Stimulated activated CD8-positive, alpha-beta memory T cell treated with anti-CD3 and anti-CD28 coated beads, Interleukin-4, amount 100 ng/mL, for 24 hours (primary cell): ENCODE measurements around the gene HAUS1.
"Not testable (repeated sequence)": the region's sequence is repeated elsewhere in the genome, so short reads cannot be mapped to it uniquely, and the experiment has no call there.

Source experiments
- DNase-seq: peaks from one replicate; pipeline ENCODE4 v3.0.0-alpha.2; 2020; ENCODE audit warnings: low read depth

Gene HAUS1

DNA sequence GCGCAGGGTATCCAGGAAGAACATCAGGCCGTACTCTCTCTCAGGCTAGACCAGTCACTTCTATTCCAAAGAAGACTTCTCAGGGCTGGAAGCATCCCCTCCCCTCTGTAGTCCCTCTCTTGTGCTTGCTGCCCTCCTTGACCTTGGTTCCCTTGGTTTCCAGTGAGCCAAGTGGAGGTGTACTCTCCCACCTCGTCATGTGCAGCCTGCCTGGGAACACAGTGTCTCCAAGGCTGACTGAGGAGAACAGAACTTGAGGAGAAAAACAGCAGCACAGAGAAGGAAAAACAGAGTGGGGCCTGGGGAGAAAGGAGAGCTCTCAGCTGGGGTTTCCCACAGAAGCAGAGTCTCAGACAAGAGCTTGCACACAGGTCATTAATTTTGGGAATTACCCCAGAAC is 52.7 kb downstream of the HAUS1 start:
- no peak for DNase-seq

- no peak for DNase-seq
Measured at GRCh38 chr18:46158499-46158898, 54.3 kb downstream of the HAUS1 start.

DNA sequence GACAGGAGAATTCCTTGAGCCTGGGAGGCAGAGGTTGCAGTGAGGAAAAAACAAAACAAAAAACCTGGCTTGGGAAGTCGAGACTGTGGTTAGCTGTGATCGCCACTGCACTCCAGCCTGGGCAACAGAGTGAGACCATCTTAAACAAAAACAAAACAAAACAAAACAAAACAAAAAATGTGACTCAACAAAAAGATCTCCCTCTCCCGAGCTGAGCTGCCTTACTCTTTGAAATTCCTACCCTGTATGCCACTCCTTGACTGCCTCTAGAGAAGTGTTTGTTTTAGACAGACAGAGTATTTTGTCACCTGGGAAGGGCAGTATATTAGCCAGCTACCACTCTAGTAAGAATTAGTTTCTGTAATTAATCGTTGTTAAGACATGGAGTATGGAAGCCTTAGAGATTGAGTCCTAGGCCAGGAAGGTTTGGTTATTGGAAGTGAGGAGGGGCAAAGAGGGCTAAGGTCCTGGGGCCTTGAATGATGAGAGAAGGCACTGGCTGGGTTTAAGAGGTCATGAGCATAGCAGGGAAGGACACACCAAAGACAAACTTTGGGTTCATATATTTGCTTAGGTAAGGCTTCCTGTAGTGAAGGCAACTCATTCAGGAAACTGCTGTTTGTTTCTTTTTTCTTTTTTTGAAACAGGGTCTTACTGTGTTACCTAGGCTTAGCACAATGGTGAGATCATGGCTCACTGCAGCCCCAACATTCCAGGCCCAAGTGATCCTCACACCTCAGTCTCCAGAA is 56.0 kb downstream of the HAUS1 start:
- no peak for DNase-seq

GRCh38 chr18:46160840-46161239 is 56.7 kb downstream of the HAUS1 start:
- DNase-seq, result not testable (repeated sequence)

DNA sequence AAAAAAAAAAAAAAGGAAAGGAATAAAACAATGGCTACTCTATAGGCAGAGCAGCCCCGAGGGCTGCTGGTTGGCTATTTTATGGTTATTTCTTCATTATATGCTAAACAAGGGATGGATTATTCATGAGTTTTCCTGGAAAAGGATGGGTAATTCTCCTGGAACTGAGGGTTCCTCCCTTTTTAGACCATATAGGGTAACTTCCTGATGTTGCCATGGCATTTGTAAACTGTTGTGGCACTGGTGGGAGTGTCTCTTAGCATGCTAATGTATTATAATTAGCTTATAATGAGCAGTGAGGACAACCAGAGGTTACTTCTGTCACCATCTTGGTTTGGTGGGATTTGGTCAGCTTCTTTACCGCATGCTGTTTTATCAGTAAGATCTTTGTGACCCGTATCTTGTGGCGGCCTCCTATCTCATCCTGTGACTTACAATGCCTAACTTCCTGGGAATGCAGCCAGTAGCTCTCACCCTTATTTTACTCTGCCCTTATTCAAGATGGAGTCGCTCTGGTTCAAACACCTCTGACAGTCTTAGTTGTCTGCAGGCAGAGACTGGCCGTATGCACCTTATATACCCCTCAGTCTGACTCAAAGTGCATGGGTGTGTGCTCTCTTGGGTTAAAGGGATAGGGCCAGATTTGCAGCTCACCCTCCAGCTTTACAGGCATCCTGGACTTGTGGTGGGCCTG is 57.7 kb downstream of the HAUS1 start:
- DNase-seq, result no peak

DNA sequence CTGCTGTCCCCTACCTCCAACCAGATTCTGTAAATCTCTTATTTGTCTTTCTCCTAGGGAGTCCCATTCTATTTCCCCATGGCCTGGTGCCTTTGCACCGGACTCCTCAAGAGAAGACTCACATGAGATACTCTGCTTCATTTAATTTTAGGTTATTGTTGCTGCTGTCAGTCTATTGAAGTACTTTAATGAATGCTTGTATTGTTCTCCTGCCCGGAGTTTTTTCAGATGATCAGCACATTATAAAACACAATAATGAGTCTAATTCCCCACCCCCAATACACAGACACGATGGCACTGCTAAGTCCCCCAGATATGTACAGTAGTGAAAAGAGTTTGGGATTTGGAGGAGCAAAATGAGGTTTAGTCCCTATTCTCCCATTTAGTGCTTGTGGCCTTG is 58.9 kb downstream of the HAUS1 start:
- DNase-seq, result no peak

GRCh38 chr18:46163941-46164499 is 59.8 kb downstream of the HAUS1 start:
- DNase-seq, result no peak

DNA sequence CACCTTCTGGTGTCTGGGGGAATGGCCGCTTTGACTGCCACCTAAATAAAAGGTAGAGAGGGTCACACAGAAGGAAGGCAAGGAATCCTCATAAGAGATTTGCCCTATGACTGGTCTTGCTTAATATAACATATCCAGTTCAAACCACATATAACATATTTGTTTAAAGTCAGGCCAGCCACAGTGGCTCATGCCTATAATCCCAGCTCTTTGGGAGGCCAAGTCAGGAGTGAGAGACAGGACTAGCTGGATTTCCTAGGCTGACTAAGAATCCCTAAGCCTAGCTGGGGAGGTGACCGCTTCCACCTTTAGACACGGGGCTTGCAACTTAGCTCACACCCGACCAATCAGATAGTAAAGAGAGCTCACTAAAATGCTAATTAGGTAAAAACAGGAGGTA is 60.3 kb downstream of the HAUS1 start:
- not testable (repeated sequence) for DNase-seq

DNA sequence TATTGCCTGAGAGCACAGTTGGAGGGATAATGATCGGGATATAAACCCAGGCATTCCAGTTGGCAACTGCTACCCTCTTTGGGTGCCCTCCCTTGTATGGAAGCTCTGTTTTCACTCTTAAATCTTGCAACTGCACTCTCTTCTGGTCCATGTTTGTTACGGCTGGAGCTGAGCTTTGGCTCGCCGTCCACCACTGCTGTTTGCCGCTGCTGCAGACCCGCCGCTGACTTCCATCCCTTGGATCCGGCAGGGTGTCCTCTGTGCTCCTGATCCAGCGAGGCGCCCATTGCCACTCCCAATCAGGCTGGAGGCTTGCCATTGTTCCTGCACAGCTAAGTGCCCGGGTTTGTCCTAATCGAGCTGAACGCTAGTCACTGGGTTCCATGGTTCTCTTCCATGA is 60.7 kb downstream of the HAUS1 start:
- no peak for DNase-seq

- DNase-seq, result no peak
Measured at GRCh38 chr18:46166261-46166970, 62.2 kb downstream of the HAUS1 start.

DNA sequence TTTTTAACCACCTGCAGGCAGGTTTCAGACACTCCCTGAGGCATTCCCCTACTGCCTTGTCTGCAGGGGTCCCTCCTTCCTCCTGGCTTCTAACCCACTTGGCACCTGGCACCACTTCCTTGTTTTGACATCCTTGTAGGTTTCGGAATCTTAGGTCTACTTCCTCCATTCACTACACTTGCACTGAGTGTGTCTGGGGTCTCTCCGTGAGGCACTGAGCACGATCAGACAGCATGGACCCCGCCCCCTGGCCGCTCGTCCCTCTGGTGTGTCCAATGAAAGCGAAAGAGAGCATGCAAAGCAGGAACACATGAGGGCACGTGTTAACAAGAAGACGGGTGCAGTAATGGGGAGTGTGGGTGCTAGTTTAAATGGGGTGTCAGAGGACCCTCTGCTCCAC is 63.8 kb downstream of the HAUS1 start:
- no peak for DNase-seq

DNA sequence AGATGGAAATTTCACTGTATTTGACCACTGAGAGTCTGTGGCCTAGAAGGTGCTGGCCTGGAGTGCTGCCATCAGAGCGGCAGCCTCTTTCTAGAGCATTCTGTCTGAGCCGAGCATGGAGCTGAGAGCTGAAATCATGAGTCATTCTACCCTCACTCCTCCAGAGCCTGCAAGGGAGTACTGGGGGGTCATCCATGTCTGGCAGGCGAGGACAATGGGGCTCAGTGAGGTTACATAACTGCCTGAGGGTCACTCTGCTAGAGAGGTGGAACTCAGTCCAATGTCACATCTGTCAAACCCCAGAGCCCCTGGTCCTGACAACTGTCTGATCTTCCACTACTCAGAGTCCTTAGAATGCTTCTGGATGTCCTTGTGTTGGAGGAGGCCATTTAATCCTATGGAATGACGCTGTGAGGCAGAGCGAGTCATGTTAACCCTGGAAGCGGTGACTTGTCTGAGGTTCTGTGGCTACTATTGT is 65.3 kb downstream of the HAUS1 start:
- DNase-seq, result no peak

GRCh38 chr18:46171331-46171730 is 67.1 kb downstream of the HAUS1 start:
- DNase-seq, result no peak

- DNase-seq, result peak; percentile 90
Measured at GRCh38 chr18:46173393-46174341, 69.5 kb downstream of the HAUS1 start.

DNA sequence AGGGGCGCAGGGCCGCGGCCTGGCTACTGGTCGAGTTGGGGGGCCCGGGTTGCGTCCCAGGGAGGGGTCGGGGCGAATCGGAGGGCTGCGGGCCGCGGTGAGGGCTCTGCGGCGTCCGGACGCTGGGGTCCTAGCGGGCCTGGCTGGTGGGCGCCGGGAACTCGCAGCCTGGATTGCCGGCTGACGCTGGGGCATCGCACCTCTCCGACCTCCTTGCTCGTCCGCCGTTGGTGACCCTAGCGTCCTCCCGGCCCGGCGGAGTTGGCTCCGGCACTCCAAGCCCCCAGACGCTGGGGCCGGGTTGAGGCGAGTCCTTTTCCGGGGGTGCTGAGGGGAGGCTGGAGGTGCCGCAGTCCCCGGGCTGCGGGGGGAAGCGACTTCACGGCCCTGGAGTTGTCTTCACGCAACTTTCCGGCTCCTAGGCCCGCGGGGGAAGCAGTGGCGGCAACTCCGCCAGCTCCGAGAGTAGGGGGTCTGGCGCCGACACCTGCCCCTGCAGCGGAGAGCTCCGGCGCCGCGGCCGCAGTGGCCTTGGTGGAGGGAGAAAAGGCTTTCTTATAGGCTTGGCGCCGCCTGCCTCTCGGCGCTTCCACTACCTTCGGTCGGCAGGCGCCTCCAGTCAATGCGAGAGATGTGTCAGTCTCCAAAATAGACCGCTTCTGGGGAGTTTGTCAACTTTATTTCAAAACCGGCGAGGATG is 70.3 kb downstream of the HAUS1 start:
- DNase-seq, result peak; percentile 26

GRCh38 chr18:46176001-46176400 is 71.8 kb downstream of the HAUS1 start:
- no peak for DNase-seq
